HepG2 (cell line): Measurements from ENCODE around the gene SYTL3.

Source experiments
- EP300 ChIP-seq, 3 experiments: sonication (generic) in 1 of 3; formaldehyde crosslinking in 1 of 3; IDR thresholded peaks; 2 replicates each; pipeline versions ENCODE4 v1.5.1 to v1.6.1; 2011 to 2020; ENCODE audit warnings: low read depth in 2 of 3, low read length in 2 of 3, borderline replicate concordance in 1 of 3, improper control_type of control experiment in 1 of 3, mild to moderate bottlenecking in 1 of 3, missing genetic modification reagents in 1 of 3, moderate library complexity in 1 of 3
- MXI1 ChIP-seq: IDR thresholded peaks from 3 replicates; pipeline ENCODE4 v1.6.1; 2012; ENCODE audit warnings: low read depth, low read length, inconsistent platforms, borderline replicate concordance
- NFE2L1 ChIP-seq: sonication (generic); formaldehyde crosslinking; IDR thresholded peaks from 2 replicates; pipeline ENCODE4 v1.4.0; 2020; ENCODE audit warnings: missing genetic modification reagents, mild to moderate bottlenecking, borderline replicate concordance
- TF ChIP-seq, protein P1 (sequence below): sonication (generic); formaldehyde crosslinking; IDR thresholded peaks from 2 replicates; pipeline ENCODE4 v1.8.1; 2023; ENCODE audit warnings: missing genetic modification reagents, mild to moderate bottlenecking, borderline replicate concordance
- TF ChIP-seq, protein P2 (sequence below): sonication (generic); formaldehyde crosslinking; IDR thresholded peaks from 2 replicates; pipeline ENCODE4 v1.4.0; 2020; ENCODE audit warnings: missing genetic modification reagents
- TF ChIP-seq, protein P3 (sequence below): conservative IDR thresholded peaks from 2 replicates; pipeline ENCODE4 v1.6.1; 2018; ENCODE audit warnings: missing genetic modification reagents

DNA sequence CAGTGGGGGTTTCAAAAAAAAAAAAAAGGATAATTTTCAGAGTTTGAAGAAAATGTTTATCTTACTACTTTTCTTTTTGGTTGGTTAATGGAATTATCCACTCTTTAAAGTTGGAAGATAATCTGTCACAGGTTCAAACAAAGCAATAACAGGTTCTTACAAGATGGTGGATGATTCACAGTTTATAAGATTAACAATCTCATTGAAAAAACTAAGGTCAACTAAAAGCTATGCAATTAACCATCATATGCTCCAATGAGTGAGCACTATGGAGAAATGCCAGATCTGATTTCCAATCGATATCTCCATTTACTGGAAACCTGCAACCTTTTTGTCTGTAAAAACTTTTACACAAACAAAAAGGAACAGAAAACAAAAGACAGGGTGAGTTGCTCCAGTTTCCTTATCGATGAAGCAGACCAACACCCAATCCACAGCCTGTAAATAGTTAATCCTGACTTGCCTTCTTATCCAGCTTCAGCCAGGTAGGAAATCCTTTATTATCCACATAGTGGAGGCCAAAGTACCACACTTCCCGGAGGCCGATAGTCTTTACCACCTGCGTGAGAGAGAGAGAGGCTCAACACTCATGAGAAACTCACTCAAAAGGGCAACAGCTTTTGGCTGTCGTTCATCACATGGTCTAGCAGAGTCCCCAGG is 136.9 kb downstream of the SYTL3 start:
- no peak for TF ChIP-seq MXI1
- TF ChIP-seq EP300 (IDR thresholded peaks at IDR 0.05; ENCODE audit: low read depth in 2 of 2, low read length in 2 of 2) = no peak
- no peak for TF ChIP-seq EP300 (CRISPR knock-in tag; IDR thresholded peaks at IDR 0.05; ENCODE audit: borderline replicate concordance)
- TF ChIP-seq, protein P1, sequence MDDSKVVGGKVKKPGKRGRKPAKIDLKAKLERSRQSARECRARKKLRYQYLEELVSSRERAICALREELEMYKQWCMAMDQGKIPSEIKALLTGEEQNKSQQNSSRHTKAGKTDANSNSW = no peak
- no peak for TF ChIP-seq NFE2L1 (CRISPR knock-in tag)
- TF ChIP-seq, protein P2, sequence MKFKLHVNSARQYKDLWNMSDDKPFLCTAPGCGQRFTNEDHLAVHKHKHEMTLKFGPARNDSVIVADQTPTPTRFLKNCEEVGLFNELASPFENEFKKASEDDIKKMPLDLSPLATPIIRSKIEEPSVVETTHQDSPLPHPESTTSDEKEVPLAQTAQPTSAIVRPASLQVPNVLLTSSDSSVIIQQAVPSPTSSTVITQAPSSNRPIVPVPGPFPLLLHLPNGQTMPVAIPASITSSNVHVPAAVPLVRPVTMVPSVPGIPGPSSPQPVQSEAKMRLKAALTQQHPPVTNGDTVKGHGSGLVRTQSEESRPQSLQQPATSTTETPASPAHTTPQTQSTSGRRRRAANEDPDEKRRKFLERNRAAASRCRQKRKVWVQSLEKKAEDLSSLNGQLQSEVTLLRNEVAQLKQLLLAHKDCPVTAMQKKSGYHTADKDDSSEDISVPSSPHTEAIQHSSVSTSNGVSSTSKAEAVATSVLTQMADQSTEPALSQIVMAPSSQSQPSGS (CRISPR knock-in tag) = no peak
- TF ChIP-seq, protein P3, sequence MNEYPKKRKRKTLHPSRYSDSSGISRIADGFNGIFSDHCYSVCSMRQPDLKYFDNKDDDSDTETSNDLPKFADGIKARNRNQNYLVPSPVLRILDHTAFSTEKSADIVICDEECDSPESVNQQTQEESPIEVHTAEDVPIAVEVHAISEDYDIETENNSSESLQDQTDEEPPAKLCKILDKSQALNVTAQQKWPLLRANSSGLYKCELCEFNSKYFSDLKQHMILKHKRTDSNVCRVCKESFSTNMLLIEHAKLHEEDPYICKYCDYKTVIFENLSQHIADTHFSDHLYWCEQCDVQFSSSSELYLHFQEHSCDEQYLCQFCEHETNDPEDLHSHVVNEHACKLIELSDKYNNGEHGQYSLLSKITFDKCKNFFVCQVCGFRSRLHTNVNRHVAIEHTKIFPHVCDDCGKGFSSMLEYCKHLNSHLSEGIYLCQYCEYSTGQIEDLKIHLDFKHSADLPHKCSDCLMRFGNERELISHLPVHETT (CRISPR knock-in tag) = no peak
